ENCODE results near the gene PRPF19. TPM values are rescaled to one million over a fixed set of nuclear protein-coding genes. Genes with fewer than 3 reads are reported as not detected.

The PRPF19 gene
- total and polyA plus RNA-seq, 2 of the 13 experiments (the other 11 are each of a cell fraction or from before 2014, with no cell fraction given) = 27.4 to 91.1 TPM

DNA sequence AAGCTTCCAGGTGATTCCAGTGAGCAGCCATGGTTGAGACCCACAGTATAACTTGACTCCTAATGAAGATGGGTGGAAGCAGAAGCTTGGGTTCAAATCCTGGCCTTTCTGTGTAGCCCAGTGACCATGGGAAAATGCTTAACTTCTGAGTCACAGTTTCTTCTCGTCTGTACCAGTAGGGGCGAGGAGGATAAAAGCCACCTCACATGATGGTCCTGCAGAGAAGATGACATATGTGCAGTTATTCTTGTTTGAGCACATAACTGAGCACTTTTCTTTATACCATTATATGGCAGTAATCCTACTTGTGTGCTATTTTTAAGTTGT is 12.5 kb upstream of the PRPF19 start:
- TF ChIP-seq ZNF34 (CRISPR knock-in tag; IDR thresholded peaks at IDR 0.05; ENCODE audit: borderline replicate concordance) = no peak
- TF ChIP-seq ZNF337 (CRISPR knock-in tag; IDR thresholded peaks at IDR 0.05; ENCODE audit: borderline replicate concordance, low read depth) = no peak
- no peak for TF ChIP-seq ATF7 (IDR thresholded peaks at IDR 0.05)
- TF ChIP-seq ATF7 (CRISPR knock-in tag; IDR thresholded peaks at IDR 0.05) = no peak
- TF ChIP-seq ZNF253 (CRISPR knock-in tag; IDR thresholded peaks at IDR 0.05; ENCODE audit: borderline replicate concordance) = no peak
- no peak for TF ChIP-seq GLI4 (CRISPR knock-in tag; IDR thresholded peaks at IDR 0.05; ENCODE audit: borderline replicate concordance)
- no peak for TF ChIP-seq ZNF432 (CRISPR knock-in tag; IDR thresholded peaks at IDR 0.05; ENCODE audit: borderline replicate concordance)
- TF ChIP-seq MTF2 (CRISPR knock-in tag; IDR thresholded peaks at IDR 0.05; ENCODE audit: borderline replicate concordance) = no peak
- ATAC-seq = no peak
- no peak for FAIRE-seq
- ChIA-PET CTCF (ENCODE audit: low intra/inter-chr PET ratio, low total read pairs) (no interaction called here), POLR2A (no interaction called here)
- intact Hi-C loops (cut with micrococcal nuclease; ENCODE audit: unreplicated experiment) (no loop called here), in situ Hi-C loops (cut with HindIII; ENCODE audit: extremely low pct_ligation_motif_present, low pct_unique_long_range_greater_than_20kb) (no loop called here)
- Histone ChIP-seq H3K36me3 (replicated peaks in 1 of 2; ENCODE audit: control insufficient read depth in 1 of 2, insufficient read depth in 2 of 2, low read length in 2 of 2) (peaks cover 0 to 7% of the 10 kb centered on the region in 2 experiments; a peak in 3 of 5 replicates), H3K27ac (ENCODE audit: extremely low read length, insufficient read depth, low read length) (no peak overlapping the region), H3K79me2 (ENCODE audit: insufficient read depth, low read length) (no peaks in the 10 kb centered on the region), H3K9ac (ENCODE audit: insufficient read depth, low read depth, low read length) (no peak overlapping the region), H3K4me2 (ENCODE audit: low read depth, low read length) (no peak overlapping the region), H3K4me3 (replicated peaks in 1 of 3; ENCODE audit: insufficient read depth in 1 of 3, low read depth in 2 of 3, low read length in 3 of 3) (no peak overlapping the region), H3K9me3 (ENCODE audit: low read length) (no peaks in the 10 kb centered on the region), H3K4me1 (ENCODE audit: insufficient read depth, low read length) (peaks cover 25% of the 10 kb centered on the region), H4K20me1 (ENCODE audit: insufficient read depth, low read length) (no peaks in the 10 kb centered on the region), H2AFZ (ENCODE audit: low read length) (no peak overlapping the region), H3K27me3 (ENCODE audit: control insufficient read depth in 1 of 2, insufficient read depth in 2 of 2, low read length in 2 of 2) (no peaks in the 10 kb centered on the region; a peak in 1 of 5 replicates)
- 44% methylated on average over 2 of the region's 2 CpGs for WGBS (ENCODE audit: low lambda C conversion rate)
- no peak for DNase-seq (ENCODE audit: low spot score)
- BruUV-seq (replicated peaks) = no TSS peak

DNA sequence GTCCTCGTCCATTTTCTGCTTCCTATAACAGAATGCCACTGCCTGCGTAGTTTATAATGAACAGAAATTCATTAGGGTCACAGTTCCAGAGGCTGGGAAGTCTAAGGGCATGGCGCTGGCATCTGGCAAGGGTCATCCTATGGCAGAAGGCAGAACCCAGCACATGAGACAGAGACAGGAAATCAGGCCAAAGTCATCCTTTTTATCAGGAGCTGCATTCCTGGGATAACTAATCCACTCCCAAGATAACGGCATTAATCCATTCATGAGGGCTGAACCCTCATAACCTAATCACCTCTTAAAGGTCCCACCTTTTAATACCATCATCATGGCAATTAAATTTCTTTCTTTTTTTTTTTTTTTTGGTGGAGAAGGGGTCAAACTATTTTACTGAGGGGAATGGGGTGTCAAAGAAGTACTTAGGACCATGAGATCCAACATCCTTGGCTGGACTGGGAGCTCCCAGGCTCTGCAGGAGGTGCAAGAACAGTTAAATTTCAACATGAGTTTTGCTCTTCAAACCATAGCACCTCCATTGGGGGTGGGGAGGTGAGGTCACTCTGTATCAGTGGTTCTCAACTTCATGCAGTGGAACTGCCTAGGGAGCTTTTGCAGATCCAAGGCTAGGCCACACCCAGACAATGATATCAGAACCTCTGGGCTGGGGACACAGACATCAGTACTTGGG is 12.0 kb upstream of the PRPF19 start:
- Histone ChIP-seq H3K27me3 (ENCODE audit: control insufficient read depth in 1 of 2, insufficient read depth in 2 of 2, low read length in 2 of 2) (no peaks in the 10 kb centered on the region; a peak in 1 of 5 replicates), H3K9me3 (ENCODE audit: low read length) (no peaks in the 10 kb centered on the region), H3K9ac (ENCODE audit: insufficient read depth, low read depth, low read length) (no peak overlapping the region), H3K4me2 (ENCODE audit: low read depth, low read length) (no peak overlapping the region), H3K4me1 (ENCODE audit: insufficient read depth, low read length) (peaks cover 23% of the 10 kb centered on the region), H3K27ac (ENCODE audit: extremely low read length, insufficient read depth, low read length) (no peak overlapping the region), H3K36me3 (replicated peaks in 1 of 2; ENCODE audit: control insufficient read depth in 1 of 2, insufficient read depth in 2 of 2, low read length in 2 of 2) (peaks cover 0 to 7% of the 10 kb centered on the region in 2 experiments; a peak in 3 of 5 replicates), H2AFZ (ENCODE audit: low read length) (no peak overlapping the region), H4K20me1 (ENCODE audit: insufficient read depth, low read length) (no peaks in the 10 kb centered on the region), H3K79me2 (ENCODE audit: insufficient read depth, low read length) (no peaks in the 10 kb centered on the region), H3K4me3 (replicated peaks in 1 of 3; ENCODE audit: insufficient read depth in 1 of 3, low read depth in 2 of 3, low read length in 3 of 3) (no peak overlapping the region)
- WGBS (ENCODE audit: low lambda C conversion rate) = 78% methylated on average over 4 of the region's 4 CpGs
- no TSS peak for BruUV-seq (replicated peaks)
- DNase-seq (ENCODE audit: low spot score) (no peak), FAIRE-seq (no peak), ATAC-seq (no peak)
- ChIA-PET CTCF (ENCODE audit: low intra/inter-chr PET ratio, low total read pairs) (no interaction called here), POLR2A (no interaction called here)
- intact Hi-C loops (cut with micrococcal nuclease; ENCODE audit: unreplicated experiment) = no loop called here
- in situ Hi-C loops (cut with HindIII; ENCODE audit: extremely low pct_ligation_motif_present, low pct_unique_long_range_greater_than_20kb) = no loop called here
- TF ChIP-seq HCFC1 (IDR thresholded peaks at IDR 0.05; ENCODE audit: low read depth, low read length) (no peak), SETDB1 (CRISPR knock-in tag; IDR thresholded peaks at IDR 0.05; ENCODE audit: borderline replicate concordance) (no peak), ZNF709 (CRISPR knock-in tag; IDR thresholded peaks at IDR 0.05) (no peak), MTA3 (CRISPR knock-in tag; IDR thresholded peaks at IDR 0.05) (no peak), HNF4G (IDR thresholded peaks at IDR 0.05; ENCODE audit: borderline replicate concordance, low read depth, low read length) (no peak), HNF4G (CRISPR knock-in tag; IDR thresholded peaks at IDR 0.05; ENCODE audit: borderline replicate concordance, low read depth) (no peak), RFX1 (IDR thresholded peaks at IDR 0.05) (no peak), ZSCAN29 (CRISPR knock-in tag; conservative IDR thresholded peaks at IDR 0.05) (no peak), ERF (CRISPR knock-in tag; IDR thresholded peaks at IDR 0.05) (no peak)
- TF ChIP-seq, protein P1, sequence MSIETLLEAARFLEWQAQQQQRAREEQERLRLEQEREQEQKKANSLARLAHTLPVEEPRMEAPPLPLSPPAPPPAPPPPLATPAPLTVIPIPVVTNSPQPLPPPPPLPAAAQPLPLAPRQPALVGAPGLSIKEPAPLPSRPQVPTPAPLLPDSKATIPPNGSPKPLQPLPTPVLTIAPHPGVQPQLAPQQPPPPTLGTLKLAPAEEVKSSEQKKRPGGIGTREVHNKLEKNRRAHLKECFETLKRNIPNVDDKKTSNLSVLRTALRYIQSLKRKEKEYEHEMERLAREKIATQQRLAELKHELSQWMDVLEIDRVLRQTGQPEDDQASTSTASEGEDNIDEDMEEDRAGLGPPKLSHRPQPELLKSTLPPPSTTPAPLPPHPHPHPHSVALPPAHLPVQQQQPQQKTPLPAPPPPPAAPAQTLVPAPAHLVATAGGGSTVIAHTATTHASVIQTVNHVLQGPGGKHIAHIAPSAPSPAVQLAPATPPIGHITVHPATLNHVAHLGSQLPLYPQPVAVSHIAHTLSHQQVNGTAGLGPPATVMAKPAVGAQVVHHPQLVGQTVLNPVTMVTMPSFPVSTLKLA (IDR thresholded peaks at IDR 0.05) = no peak
- TF ChIP-seq, protein P2, sequence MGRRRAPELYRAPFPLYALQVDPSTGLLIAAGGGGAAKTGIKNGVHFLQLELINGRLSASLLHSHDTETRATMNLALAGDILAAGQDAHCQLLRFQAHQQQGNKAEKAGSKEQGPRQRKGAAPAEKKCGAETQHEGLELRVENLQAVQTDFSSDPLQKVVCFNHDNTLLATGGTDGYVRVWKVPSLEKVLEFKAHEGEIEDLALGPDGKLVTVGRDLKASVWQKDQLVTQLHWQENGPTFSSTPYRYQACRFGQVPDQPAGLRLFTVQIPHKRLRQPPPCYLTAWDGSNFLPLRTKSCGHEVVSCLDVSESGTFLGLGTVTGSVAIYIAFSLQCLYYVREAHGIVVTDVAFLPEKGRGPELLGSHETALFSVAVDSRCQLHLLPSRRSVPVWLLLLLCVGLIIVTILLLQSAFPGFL (CRISPR knock-in tag; IDR thresholded peaks at IDR 0.05) = no peak

Data from HepG2 (cell line).